ENCODE data around the gene SMCHD1.
"Not testable (repeated sequence)": the region's sequence is repeated elsewhere in the genome, so short reads cannot be mapped to it uniquely, and the experiment has no call there.

Gene SMCHD1

DNA sequence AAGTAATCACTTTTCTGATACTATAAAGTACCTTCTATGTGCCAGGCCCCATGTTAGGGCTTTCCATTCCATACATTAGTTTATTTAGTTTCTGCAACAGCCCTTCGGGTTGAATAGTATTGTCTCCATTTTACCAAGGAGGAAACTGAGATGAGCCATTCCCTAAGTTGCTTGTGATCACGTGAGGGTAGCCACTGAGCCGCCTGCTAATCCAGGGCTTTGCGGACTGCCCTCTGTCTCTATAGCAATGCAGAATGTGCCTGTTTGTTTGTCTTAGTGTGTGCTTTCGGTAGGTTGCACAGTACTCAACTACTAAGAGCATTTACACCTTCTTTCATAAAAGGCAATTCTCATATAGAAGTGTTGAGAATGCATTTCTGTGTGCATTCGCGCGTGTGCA, 196.2 kb downstream of the SMCHD1 start:
- H3K4me3 ChIP-seq (ENCODE audit: low read depth, low read length): no peak overlapping the region
- DNase-seq (ENCODE audit: low read depth): no peak
- TF ChIP-seq CTCF (IDR thresholded peaks at IDR 0.05; ENCODE audit: insufficient read depth, low read depth, low read length, missing control alignments): no peak

DNA sequence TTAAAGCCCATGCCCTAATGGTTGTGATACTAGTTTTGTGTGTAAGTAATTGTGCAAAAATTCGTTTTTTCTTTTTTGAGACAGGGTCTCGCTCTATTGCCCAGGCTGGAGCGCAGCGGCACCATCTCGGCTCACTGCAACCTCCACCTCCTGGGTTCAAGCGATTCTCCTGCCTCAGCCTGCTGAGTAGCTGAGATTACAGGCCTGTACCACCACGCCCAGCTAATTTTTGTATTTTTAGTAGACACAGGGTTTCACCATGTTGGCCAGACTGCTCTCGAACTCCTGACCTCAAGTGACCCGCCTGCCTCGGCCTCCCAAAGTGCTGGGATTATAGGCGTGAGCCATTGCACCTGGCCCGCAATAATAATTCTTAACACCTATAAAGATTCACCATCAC, 196.9 kb downstream of the SMCHD1 start:
- not testable (repeated sequence) for H3K4me3 ChIP-seq (ENCODE audit: low read depth, low read length); DNase-seq (ENCODE audit: low read depth)

DNA sequence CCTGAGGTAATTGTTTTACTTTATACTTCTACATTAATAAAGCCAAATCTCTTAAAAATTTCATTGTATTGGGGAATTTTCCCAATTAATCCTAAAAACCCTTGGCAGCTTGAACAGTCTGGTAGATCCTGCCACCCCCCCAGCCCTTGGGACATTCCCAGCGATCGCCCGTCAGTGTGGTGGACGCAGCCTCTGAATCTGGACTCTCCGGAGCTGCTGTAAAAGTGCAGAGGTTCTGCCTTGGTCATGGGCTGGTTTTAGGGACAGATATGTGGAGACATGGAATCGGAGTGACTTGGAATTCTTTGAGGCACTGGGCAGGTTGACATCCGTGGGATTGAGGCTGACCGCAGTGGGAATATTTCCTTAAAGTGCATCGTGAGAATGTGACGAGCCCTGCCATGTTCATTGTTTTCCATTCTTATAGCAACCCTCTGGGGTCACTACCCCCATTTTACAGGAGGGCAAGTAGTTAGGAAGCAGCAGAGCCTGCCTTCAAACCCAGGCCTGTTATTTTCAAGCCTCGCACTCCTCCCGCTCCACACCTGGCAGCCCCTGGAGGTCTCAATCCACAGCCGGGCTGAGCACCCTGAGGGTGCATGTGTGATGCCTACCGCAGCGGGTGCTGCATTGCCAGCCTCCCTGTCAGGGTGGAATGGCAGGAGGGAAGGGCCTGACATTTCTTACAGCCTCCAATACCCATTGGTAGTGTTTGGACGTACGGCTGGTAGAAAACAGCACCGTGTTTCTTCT, 197.8 kb downstream of the SMCHD1 start:
- no peak for DNase-seq (ENCODE audit: low read depth)
- no peak for TF ChIP-seq CTCF (IDR thresholded peaks at IDR 0.05; ENCODE audit: insufficient read depth, low read depth, low read length, missing control alignments)
- H3K4me3 ChIP-seq (ENCODE audit: low read depth, low read length): no peak overlapping the region

DNA sequence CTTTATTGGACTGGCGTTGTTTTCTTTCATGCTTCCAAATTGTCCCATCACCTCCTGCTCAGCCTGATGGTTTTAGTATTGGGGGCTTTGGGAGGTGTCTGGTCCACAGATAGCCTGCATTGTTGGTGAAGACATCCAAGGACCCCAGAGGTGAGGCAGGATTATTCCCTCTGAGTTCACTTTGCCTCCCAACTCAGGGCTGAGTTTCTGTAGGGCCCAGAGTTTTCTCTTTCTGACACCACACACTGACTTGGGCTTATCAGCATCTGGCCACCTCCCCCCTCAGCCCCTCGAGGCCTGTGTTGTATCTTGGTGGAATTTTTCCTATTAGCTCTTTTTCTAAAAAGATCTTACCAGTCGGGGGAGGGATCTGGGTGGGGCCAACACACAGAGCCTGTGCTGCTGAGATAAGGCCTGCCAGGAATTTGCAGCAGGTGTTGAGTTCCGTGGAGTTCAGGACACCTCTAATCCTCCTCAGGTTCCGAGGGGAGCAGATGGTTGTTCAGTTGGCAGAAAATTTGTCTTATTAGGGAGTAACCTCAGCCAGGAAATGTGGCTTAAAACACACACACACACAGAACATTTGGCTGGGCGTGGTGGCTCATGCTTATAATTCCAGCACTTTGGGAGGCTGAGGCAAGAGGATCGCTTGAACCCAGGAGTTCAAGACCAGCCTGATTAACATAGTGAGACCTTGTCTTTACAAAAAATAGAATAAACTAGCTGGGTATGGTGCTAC, 198.6 kb downstream of the SMCHD1 start:
- no peak overlapping the region for H3K4me3 ChIP-seq (ENCODE audit: low read depth, low read length)
- no peak for TF ChIP-seq CTCF (IDR thresholded peaks at IDR 0.05; ENCODE audit: insufficient read depth, low read depth, low read length, missing control alignments)
- DNase-seq (ENCODE audit: low read depth): no peak

Data from GM12865 (cell line).